ENCODE results near the gene CDYL2.
"Not testable (repeated sequence)": the region's sequence is repeated elsewhere in the genome, so short reads cannot be mapped to it uniquely, and the experiment has no call there.

CDYL2 gene

DNA sequence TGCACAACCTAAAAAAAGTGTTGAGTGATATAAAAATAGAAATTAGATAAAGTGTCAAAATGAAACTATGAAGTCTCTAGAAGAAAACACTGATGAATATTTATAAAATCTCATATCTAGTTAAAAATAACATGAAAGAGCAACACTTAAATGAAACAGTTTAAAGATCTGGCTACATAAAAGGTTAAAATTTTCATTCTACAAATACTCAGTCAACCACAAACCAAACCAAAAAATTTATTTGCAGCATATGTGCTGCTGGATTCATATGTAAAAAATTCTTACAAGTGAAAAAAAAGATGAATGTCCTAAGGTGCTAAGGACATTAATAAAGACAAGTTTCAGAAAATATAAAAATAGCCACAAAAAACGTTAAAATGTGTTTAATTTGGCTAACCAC lies 22.6 kb upstream of the CDYL2 start:
- no peak overlapping the region for H3K27ac Mint-ChIP-seq
- H3K27me3 Mint-ChIP-seq (ENCODE audit: low read depth), result peaks cover 26% of the 10 kb centered on the region
- H3K36me3 Mint-ChIP-seq (ENCODE audit: low read depth), result no peaks in the 10 kb centered on the region
- peaks cover 6% of the 10 kb centered on the region for H3K4me1 Mint-ChIP-seq (ENCODE audit: low read depth)
- H3K4me3 Mint-ChIP-seq, result no peak overlapping the region
- H3K9me3 Mint-ChIP-seq, result no peaks in the 10 kb centered on the region

DNA sequence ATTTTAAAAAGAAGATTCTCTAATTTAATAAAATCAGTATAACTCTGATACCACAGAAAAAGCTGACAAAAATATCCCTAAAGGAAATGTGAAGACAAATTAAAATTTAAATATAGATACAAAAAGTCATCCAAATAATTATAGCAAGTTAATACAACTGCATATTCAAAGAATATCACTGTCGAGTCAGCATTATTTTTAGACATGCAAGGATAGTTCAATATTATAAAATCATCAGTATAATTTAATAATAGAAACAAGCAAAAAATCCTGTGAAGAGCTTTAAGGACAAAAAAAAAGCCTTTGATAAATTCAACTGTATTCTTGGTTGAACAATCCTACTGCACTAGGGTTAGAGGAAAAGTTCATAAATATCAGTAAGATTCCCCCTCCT lies 21.0 kb upstream of the CDYL2 start:
- Mint-ChIP-seq H3K4me1 (ENCODE audit: low read depth) (peaks cover 8% of the 10 kb centered on the region), H3K9me3 (no peaks in the 10 kb centered on the region), H3K27ac (no peak overlapping the region), H3K4me3 (no peak overlapping the region), H3K36me3 (ENCODE audit: low read depth) (no peaks in the 10 kb centered on the region), H3K27me3 (ENCODE audit: low read depth) (peaks cover 18% of the 10 kb centered on the region)

DNA sequence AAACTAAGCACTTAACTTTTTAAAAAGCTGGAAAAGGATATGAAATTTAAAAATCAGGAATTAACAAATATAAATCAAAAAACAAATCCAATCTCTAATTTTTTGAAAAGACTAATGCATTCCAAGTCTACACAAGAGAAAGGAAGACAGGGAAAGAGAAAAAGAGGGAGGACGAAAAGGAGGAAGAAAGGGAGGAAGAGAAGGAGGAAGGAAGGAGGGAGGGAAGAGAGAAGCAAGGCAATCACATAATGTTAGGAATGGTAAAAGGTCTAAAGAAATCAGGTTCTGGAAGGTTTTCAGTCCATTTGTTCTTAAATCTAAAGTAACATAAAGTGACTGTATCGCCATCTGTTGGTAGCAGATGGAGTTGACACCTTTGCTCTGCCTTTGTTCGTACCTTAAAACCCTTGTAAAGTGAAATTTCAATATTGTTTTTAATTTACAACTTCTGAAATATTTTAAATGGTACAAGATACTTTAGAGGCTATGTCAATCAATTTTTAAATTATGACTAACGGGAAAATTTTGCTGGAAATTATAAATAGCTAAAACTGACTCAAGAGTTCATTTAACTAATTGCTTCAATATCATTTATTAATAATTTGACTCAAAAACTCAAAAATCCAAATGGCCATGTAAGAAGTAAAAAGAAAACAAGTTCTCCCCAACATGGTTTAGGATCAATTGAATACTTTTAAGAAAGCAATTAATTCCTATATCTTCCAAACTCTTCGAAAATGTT lies 20.4 kb upstream of the CDYL2 start:
- Mint-ChIP-seq H3K4me3 (no peak overlapping the region), H3K27me3 (ENCODE audit: low read depth) (peaks cover 20% of the 10 kb centered on the region), H3K27ac (no peak overlapping the region), H3K36me3 (ENCODE audit: low read depth) (no peaks in the 10 kb centered on the region), H3K4me1 (ENCODE audit: low read depth) (peaks cover 8% of the 10 kb centered on the region), H3K9me3 (no peaks in the 10 kb centered on the region)

DNA sequence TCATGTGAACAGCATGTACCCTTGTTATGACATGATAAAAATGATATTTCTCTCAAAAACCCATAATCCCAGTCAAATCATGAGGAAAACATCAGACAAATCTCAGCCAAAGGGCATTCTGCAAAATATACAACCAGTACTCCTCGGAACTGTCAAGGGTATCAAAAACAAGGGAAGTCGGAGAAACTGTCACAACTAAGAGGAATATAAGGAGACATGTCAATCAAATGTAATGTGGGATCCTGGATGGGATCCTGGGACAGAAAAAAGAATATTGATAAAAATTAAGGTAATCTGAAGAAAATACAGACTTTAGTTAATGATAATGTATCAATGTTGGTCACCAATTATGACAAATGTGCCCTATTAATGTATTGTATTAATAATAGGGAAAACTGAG lies 15.6 kb upstream of the CDYL2 start:
- Mint-ChIP-seq H3K27me3 (ENCODE audit: low read depth) (peaks cover 11% of the 10 kb centered on the region), H3K36me3 (ENCODE audit: low read depth) (no peaks in the 10 kb centered on the region), H3K4me3 (no peak overlapping the region), H3K9me3 (peaks cover 2% of the 10 kb centered on the region), H3K4me1 (ENCODE audit: low read depth) (peaks cover 8% of the 10 kb centered on the region), H3K27ac (no peak overlapping the region)

DNA sequence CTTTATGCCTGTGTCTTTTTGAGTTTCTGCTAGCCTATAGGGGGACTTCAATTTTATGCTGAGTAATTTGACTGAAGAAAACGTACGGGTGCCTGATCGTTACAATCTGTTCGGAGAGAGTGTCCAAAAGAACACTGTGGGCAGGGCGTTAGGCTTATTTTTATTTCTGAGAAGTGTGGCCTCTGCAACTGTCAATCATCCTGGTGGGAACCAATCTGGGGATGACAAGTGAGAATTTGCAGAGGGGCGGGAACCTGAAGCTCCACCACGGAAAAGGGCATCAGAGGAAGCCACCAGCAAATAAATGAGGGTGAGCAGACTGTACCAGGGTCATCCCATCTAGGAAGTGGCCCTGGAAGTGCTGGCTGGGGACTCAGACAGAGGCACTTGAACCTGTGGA lies 12.0 kb upstream of the CDYL2 start:
- no peak overlapping the region for H3K27ac Mint-ChIP-seq
- H3K4me1 Mint-ChIP-seq (ENCODE audit: low read depth), result peaks cover 3% of the 10 kb centered on the region
- H3K36me3 Mint-ChIP-seq (ENCODE audit: low read depth), result peaks cover 9% of the 10 kb centered on the region
- H3K4me3 Mint-ChIP-seq, result no peak overlapping the region
- peaks cover 11% of the 10 kb centered on the region for H3K27me3 Mint-ChIP-seq (ENCODE audit: low read depth)
- H3K9me3 Mint-ChIP-seq, result peaks cover 35% of the 10 kb centered on the region

DNA sequence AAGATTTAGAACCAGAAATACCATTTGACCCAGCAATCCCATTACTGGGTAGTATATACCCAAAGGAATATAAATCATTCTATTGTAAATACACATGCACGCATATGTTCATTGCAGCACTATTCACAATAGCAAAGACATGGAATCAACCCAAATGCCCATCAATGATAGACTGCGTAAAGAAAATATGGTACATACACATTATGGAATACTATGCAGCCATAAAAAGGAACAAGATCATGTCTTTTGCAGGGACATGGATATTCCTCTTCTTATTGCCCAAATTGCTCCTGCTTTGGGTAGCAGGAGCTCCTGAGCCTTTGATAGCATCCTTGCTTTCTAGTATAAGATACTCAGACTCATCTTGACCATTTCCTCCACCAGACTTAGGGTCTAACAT lies 10.9 kb upstream of the CDYL2 start:
- not testable (repeated sequence) for H3K4me1 Mint-ChIP-seq (ENCODE audit: low read depth); H3K27ac Mint-ChIP-seq; H3K4me3 Mint-ChIP-seq; H3K36me3 Mint-ChIP-seq (ENCODE audit: low read depth); H3K27me3 Mint-ChIP-seq (ENCODE audit: low read depth)
- H3K9me3 Mint-ChIP-seq, result peaks cover 35% of the 10 kb centered on the region

DNA sequence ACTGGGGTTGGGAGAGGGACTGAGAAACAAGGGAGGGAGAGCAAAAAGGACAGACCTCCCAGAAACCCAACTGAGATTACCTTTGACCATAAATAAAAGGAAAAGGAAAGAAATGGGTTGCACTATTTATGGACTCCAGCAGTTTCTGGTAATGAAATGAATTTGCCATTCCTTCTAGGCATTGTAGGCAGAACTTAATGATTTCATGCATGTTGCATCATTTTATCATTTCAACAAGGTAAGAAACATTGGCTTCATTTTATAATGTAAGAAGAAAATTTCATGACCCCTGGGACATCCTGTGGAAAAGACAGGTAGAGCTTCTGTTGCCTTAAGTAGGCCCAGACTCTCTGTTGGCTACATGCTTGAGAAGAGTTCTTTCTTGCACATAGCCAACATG lies 8.2 kb upstream of the CDYL2 start:
- Mint-ChIP-seq H3K4me1 (ENCODE audit: low read depth) (peaks cover 7% of the 10 kb centered on the region), H3K27ac (no peak overlapping the region), H3K9me3 (peaks cover 37% of the 10 kb centered on the region), H3K36me3 (ENCODE audit: low read depth) (peaks cover 10% of the 10 kb centered on the region), H3K4me3 (no peak overlapping the region), H3K27me3 (ENCODE audit: low read depth) (no peaks in the 10 kb centered on the region)

DNA sequence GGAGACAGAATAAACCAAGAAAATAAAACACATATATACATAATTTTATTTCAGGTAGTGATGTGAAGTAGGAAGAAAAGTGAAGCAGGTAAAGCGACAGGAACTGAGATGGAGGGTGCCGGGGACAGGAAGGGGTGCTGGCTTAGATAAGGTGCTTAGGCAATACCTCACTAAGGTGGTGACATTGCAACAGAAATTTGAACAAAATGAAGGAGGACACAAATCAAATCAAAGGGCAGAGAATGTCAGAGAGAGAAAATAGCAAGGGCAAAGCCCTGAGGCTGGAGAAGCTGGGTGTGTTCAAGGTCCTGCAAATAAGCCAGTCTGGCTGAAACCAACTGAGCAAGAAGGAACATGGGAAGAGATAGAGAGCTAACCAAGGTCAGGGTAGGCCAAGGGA lies 5.0 kb upstream of the CDYL2 start:
- Mint-ChIP-seq H3K4me3 (no peak overlapping the region), H3K27ac (no peak overlapping the region), H3K36me3 (ENCODE audit: low read depth) (peaks cover 11% of the 10 kb centered on the region), H3K4me1 (ENCODE audit: low read depth) (peaks cover 28% of the 10 kb centered on the region), H3K9me3 (peaks cover 37% of the 10 kb centered on the region), H3K27me3 (ENCODE audit: low read depth) (no peaks in the 10 kb centered on the region)

DNA sequence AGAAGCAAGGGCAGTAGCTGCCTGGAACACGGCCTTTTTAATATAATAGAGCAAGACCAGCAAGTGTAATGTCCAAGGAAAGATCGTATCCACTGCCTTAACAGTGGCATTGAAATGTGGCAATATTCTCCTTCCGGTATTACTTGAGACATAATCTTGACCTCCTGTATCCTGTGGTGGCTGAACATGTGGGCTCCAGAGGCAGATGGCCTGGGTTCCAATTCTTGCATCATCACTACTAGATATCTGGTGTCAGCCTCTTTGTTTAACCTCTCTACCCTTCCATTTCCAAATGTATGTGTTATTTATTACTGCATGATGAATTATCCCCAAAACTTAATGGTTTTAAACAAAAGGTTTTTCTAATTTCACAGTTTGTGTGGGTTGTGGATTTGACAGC lies 3.5 kb upstream of the CDYL2 start:
- peaks cover 31% of the 10 kb centered on the region for H3K4me1 Mint-ChIP-seq (ENCODE audit: low read depth)
- peaks cover 24% of the 10 kb centered on the region for H3K9me3 Mint-ChIP-seq
- H3K4me3 Mint-ChIP-seq, result no peak overlapping the region
- H3K36me3 Mint-ChIP-seq (ENCODE audit: low read depth), result peaks cover 14% of the 10 kb centered on the region
- H3K27me3 Mint-ChIP-seq (ENCODE audit: low read depth), result no peaks in the 10 kb centered on the region
- peak overlapping the region; percentile 91 for H3K27ac Mint-ChIP-seq

DNA sequence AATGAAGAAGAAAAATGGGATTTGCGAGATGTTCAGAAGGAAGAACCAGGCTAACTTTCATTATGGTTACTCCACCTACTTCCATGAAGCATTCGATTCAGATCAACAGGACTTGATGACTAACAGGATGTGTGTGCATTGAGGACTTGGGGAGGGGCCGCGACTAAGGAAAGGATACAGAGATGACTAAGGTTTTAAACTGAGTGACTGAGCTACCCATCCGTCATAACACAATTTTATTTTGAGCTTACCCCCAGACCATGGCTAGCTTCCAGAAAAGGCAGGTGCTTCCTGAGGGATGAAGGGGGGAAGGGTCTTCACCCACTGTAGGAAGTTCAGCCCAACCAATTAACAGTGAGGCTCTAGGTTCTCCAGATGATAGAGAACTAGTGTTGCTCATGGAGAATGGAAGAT lies 2.5 kb upstream of the CDYL2 start:
- Mint-ChIP-seq H3K27me3 (ENCODE audit: low read depth) (no peaks in the 10 kb centered on the region), H3K9me3 (peaks cover 24% of the 10 kb centered on the region), H3K4me3 (peak overlapping the region; percentile 56), H3K4me1 (ENCODE audit: low read depth) (peaks cover 37% of the 10 kb centered on the region), H3K27ac (peak overlapping the region; percentile 91), H3K36me3 (ENCODE audit: low read depth) (peaks cover 18% of the 10 kb centered on the region)

DNA sequence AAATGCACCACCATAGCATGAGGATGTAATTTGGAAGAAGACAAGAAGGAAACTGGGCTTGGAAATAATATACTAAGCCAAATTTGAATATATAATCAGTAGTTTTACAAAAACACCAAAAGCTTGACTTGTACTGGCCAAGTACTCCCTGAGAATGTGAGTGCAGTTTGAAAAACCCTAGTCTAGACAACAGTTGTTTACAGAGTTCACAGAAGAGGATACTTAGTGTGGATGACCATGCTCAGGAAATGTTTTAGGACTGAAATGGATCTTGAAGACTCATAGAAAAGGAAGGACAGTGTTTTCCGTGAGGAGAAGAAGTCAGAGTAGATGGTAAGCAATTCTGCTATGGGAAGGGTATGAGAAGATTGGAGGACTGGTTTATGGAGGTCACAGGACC lies 1.9 kb upstream of the CDYL2 start:
- Mint-ChIP-seq H3K4me3 (peak overlapping the region; percentile 56), H3K9me3 (peaks cover 20% of the 10 kb centered on the region), H3K27ac (peak overlapping the region; percentile 91), H3K27me3 (ENCODE audit: low read depth) (no peaks in the 10 kb centered on the region), H3K36me3 (ENCODE audit: low read depth) (peaks cover 17% of the 10 kb centered on the region), H3K4me1 (ENCODE audit: low read depth) (peaks cover 38% of the 10 kb centered on the region)

DNA sequence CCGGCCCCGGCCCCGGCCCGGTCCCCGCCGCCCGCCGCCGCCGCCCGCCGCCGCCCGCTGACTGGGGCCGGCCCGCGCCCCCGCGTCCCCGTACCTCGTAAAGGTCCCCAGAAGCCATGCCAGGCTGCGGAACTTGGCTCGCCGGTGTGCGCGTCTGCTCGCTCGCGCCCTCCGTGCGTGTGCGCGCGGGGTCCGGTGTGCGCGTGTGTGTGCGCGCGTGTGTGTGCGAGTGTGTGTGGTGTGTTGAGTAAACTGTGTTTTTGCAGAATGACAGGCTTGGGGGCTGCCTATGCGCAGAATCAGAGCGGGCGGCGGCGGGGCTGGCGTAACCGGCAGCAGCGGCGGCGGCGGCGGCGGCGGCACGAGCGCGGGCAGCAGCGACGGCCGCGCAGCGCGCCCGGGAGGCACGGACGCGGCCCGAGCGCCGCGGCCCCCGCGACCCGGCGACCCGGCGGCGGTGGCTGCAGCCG lies 307 bp downstream of the CDYL2 start:
- Mint-ChIP-seq H3K27me3 (ENCODE audit: low read depth) (no peaks in the 10 kb centered on the region), H3K4me1 (ENCODE audit: low read depth) (peaks cover 58% of the 10 kb centered on the region), H3K9me3 (peaks cover 20% of the 10 kb centered on the region), H3K36me3 (ENCODE audit: low read depth) (peaks cover 34% of the 10 kb centered on the region), H3K4me3 (peak overlapping the region; percentile 97), H3K27ac (peak overlapping the region; percentile 97)

DNA sequence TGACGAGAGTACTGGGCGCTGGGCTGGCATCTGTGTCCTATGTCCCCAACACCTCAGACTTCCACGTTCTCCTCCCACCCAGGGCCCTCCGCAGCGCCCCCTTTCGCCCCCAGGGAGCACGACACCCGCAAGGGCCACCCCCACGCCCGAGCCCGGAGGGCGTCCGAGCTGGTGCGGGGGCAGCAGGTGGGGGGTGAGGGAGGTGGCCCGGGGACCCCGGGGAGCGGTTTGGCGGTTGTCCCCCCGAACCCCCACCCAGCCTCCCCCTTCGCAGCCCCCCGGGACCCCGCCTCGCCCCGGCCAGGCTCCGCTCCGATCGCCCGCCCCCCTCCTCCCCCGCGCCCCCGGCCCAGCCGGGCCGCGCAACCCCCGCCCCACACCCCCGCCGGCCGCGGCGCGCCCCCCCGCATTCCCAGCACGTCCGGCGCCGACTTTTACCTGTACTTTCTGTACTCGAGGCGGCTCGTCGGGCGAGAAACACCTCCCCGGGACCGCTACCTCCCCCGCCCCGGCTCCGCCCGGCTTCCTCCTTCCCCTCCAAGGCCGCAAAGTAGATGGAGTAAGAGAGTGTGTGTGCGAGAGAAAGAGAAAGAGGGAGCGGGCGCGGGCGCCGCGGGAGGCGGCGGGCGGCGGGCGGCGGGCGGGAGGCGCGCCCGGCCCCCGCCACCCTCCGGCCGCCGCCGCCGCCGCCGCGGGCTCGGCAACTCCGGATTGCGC lies 901 bp downstream of the CDYL2 start:
- no peaks in the 10 kb centered on the region for H3K27me3 Mint-ChIP-seq (ENCODE audit: low read depth)

DNA sequence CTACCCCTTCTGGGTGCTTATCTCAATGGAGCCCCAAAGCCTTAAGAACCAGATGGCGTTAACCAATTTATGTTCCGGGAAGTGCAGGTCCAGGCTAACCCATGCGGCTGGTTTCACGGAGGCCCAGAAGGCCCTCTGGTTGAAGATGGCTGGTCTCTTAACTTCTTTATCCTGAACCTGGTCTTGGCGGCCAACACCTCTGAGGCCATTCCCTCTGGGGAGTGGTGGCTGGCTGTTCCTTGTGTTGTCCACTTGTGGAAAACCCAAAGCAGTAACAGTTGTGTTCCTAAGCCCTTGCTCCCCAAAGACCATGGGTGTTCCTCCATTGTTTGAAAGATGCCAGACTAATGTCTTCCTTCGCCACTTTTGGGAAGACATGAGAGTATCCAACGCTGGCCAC lies 1.5 kb downstream of the CDYL2 start:
- Mint-ChIP-seq H3K4me1 (ENCODE audit: low read depth) (peaks cover 59% of the 10 kb centered on the region), H3K27me3 (ENCODE audit: low read depth) (no peaks in the 10 kb centered on the region), H3K27ac (peak overlapping the region; percentile 53)

More for the DNA sequence above, 901 bp downstream of the CDYL2 start:
- Mint-ChIP-seq H3K36me3 (ENCODE audit: low read depth) (peaks cover 34% of the 10 kb centered on the region), H3K4me3 (peak overlapping the region; percentile 94), H3K9me3 (peaks cover 20% of the 10 kb centered on the region), H3K4me1 (ENCODE audit: low read depth) (peaks cover 58% of the 10 kb centered on the region), H3K27ac (peak overlapping the region; percentile 98)

DNA sequence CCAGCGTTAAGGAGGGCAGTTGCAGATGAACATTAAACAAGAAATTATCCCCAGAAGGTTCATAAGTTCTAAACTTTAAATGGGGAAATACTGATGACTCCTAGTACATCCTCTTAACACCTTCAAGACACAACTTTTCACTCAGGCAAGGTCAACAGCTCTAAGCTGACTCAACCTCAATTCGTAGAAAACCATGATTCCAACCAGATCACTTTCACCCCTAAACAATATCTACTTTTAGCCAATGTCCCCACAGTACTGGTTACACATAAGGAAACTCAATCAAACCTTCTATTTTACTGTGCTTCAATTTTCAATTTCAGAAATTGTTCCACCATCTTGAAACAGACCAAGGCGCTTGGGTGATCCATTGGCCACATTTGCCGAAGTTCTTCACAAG lies 2.3 kb downstream of the CDYL2 start:
- Mint-ChIP-seq H3K27ac (peak overlapping the region; percentile 53), H3K4me1 (ENCODE audit: low read depth) (peaks cover 53% of the 10 kb centered on the region), H3K9me3 (peaks cover 14% of the 10 kb centered on the region), H3K4me3 (peak overlapping the region; percentile 70), H3K36me3 (ENCODE audit: low read depth) (peaks cover 34% of the 10 kb centered on the region), H3K27me3 (ENCODE audit: low read depth) (no peaks in the 10 kb centered on the region)

More for the DNA sequence above, 1.5 kb downstream of the CDYL2 start:
- Mint-ChIP-seq H3K9me3 (peaks cover 20% of the 10 kb centered on the region), H3K36me3 (ENCODE audit: low read depth) (peaks cover 36% of the 10 kb centered on the region), H3K4me3 (peak overlapping the region; percentile 70)

All from T-helper 1 cell treated with Interleukin-12 subunit alpha and Interleukin-12 subunit beta and Interleukin-4 antibody, amounts not matched to agents 30 μg/mL and 1 μg/mL, for 36 hours (primary cell).